Right forelimb (tissue), 1 donor: ENCODE data around the gene NOTCH1.
A peak's percentile ranks its signal among the peaks of the same experiment; 100 is the strongest.

Experiments used
- DNase-seq: peaks from one replicate; pipeline ENCODE4 v3.0.0-alpha.2; 2018

NOTCH1 gene

GRCh38 chr9:136497916-136498695 is 47.7 kb downstream of the NOTCH1 start:
- no peak for DNase-seq

GRCh38 chr9:136496801-136497620 is 48.8 kb downstream of the NOTCH1 start:
- no peak for DNase-seq

GRCh38 chr9:136496181-136496580 is 49.7 kb downstream of the NOTCH1 start:
- no peak for DNase-seq

- no peak for DNase-seq
These were observed 50.5 kb downstream of the NOTCH1 start for GRCh38 chr9:136495238-136495800.

- DNase-seq: no peak
These were observed 51.2 kb downstream of the NOTCH1 start for GRCh38 chr9:136494531-136495215.

GRCh38 chr9:136494012-136494411 is 51.8 kb downstream of the NOTCH1 start:
- no peak for DNase-seq

GRCh38 chr9:136493567-136493971 is 52.3 kb downstream of the NOTCH1 start:
- DNase-seq: no peak

GRCh38 chr9:136492978-136493522 is 52.8 kb downstream of the NOTCH1 start:
- DNase-seq: no peak

- no peak for DNase-seq
These were observed 56.1 kb downstream of the NOTCH1 start for GRCh38 chr9:136489731-136490130.

- peak; percentile 85 for DNase-seq
These were observed 57.3 kb downstream of the NOTCH1 start for GRCh38 chr9:136488247-136489214.

GRCh38 chr9:136487672-136488071 is 58.2 kb downstream of the NOTCH1 start:
- DNase-seq: no peak

- DNase-seq: no peak
These were observed 58.8 kb downstream of the NOTCH1 start for GRCh38 chr9:136486823-136487620.

GRCh38 chr9:136486131-136486530 is 59.7 kb downstream of the NOTCH1 start:
- no peak for DNase-seq

- peak; percentile 90 for DNase-seq
These were observed 60.5 kb downstream of the NOTCH1 start for GRCh38 chr9:136485049-136486045.

- DNase-seq: no peak
These were observed 61.4 kb downstream of the NOTCH1 start for GRCh38 chr9:136484153-136485048.

GRCh38 chr9:136483589-136484152 is 62.2 kb downstream of the NOTCH1 start:
- DNase-seq: peak; percentile 97

GRCh38 chr9:136482793-136483588 is 62.9 kb downstream of the NOTCH1 start, which contains the start of gene SEC16A:
SEC16A (minus strand) TSS chr9:136483040; CDS start chr9:136477615, 5,425 bp downstream.
- DNase-seq: peak; percentile 100
